Measurements from ENCODE around the gene PINLYP. TPM values are rescaled to one million over a fixed set of nuclear protein-coding genes. Genes with fewer than 3 reads are reported as not detected.

Gene PINLYP
- total RNA-seq, 1 experiment from 2014 or later: 11.9 TPM

DNA sequence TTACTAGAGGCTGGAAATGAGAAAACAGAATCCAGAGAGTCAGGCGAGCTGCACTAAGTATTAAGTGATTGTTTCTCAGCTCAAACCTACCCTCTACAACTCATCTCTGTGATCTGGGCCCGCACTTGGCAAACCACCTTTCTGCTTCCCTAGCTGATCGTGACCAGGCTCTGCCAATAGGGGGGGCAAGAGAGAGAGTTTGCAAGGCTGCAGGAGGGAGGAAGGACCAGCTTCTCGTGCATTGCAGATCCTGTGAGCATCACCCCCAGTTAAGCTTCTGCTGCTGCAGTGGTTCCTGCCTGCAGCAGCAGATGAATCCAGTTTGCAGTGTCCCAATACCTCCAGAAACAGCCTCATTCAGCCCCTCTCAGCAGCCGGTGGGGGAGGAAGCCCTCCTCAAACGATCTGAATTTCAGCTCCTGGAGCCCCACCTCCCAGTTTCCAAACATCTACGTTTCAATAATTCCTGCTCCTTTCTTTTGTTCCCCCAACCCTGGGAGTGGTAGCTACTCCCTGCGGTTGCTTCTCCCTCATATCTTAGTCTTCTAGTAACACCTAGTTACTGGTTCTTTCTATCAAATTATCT lies 20.3 kb upstream of the PINLYP start:
- H3K9me3 ChIP-seq (ENCODE audit: control insufficient read depth, low read depth, low read length): no peaks in the 10 kb centered on the region
- no peak overlapping the region for H2BK12ac ChIP-seq (ENCODE audit: insufficient read length, low read depth, low read length)
- Mint-ChIP-seq H3K4me3 (no peak overlapping the region), H3K4me1 (peaks cover 7 to 11% of the 10 kb centered on the region in 2 experiments), H3K27ac (peak overlapping the region; percentile 55 to 85 (median 56); a peak in 5 of 7 replicates), H3K27me3 (ENCODE audit: low read depth) (no peaks in the 10 kb centered on the region), H3K9me3 (0 out of 5 replicates have a peak, but pooled peaks cover 0 to 2% of the 10 kb centered on the region in 2 experiments), H3K36me3 (ENCODE audit: insufficient read depth in 1 of 3, low read depth in 3 of 3) (peaks cover 13 to 52% (median 49%) of the 10 kb centered on the region in 3 experiments; a peak in 6 of 7 replicates)
- H4K20me1 ChIP-seq (ENCODE audit: control insufficient read depth, insufficient read depth, insufficient read length): no peaks in the 10 kb centered on the region
- H3T11ph ChIP-seq (ENCODE audit: low read length): no peak overlapping the region
- no peaks in the 10 kb centered on the region for H3K79me2 ChIP-seq (ENCODE audit: insufficient read depth, low read length)
- no peak overlapping the region for H3K23ac ChIP-seq (ENCODE audit: insufficient read length, low read depth, low read length)
- DNase-seq: peak; percentile 87
- H2AFZ ChIP-seq (ENCODE audit: low read length): no peak overlapping the region
- no peak overlapping the region for H4K91ac ChIP-seq (ENCODE audit: insufficient read length, low read depth, low read length)
- H2AK5ac ChIP-seq (ENCODE audit: insufficient read length, low read length): no peak overlapping the region
- H3K4me1 ChIP-seq (ENCODE audit: insufficient read depth, low read length): no peaks in the 10 kb centered on the region
- H2BK20ac ChIP-seq (ENCODE audit: low read depth, low read length, poor library complexity, severe bottlenecking): no peak overlapping the region
- no peak overlapping the region for H3K9ac ChIP-seq (ENCODE audit: extremely low read depth, insufficient read length, low read length)
- H3K27ac ChIP-seq (ENCODE audit: insufficient read length, low read depth, low read length): no peak overlapping the region
- no peaks in the 10 kb centered on the region for H3K23me2 ChIP-seq (ENCODE audit: insufficient read length, low read depth, low read length, poor library complexity, severe bottlenecking)
- H3K4ac ChIP-seq (ENCODE audit: low read depth, low read length): no peak overlapping the region
- no peaks in the 10 kb centered on the region for H3K27me3 ChIP-seq (ENCODE audit: insufficient read depth, low read length)
- no peak overlapping the region for H3K14ac ChIP-seq (ENCODE audit: insufficient read depth, low read length)
- H3K18ac ChIP-seq (ENCODE audit: insufficient read length, low read depth, low read length): no peak overlapping the region
- no peak overlapping the region for H4K8ac ChIP-seq (replicated peaks; ENCODE audit: insufficient read length, low read depth, low read length)
- H3K4me2 ChIP-seq (ENCODE audit: insufficient read depth, insufficient read length, low read length): no peak overlapping the region
- no peaks in the 10 kb centered on the region for H3K79me1 ChIP-seq (ENCODE audit: insufficient read depth, low read depth, low read length, poor library complexity, severe bottlenecking)
- no peak overlapping the region for H2BK5ac ChIP-seq (ENCODE audit: insufficient read length, low read length)
- WGBS (ENCODE audit: extremely low coverage, insufficient read length, low lambda C conversion rate): no CpG with 5 or more reads among the region's 8 CpGs
- H4K5ac ChIP-seq (ENCODE audit: insufficient read length, low read depth, low read length): no peak overlapping the region
- H2BK120ac ChIP-seq (ENCODE audit: low read depth, low read length, poor library complexity, severe bottlenecking): no peak overlapping the region
- TF ChIP-seq, protein P1, sequence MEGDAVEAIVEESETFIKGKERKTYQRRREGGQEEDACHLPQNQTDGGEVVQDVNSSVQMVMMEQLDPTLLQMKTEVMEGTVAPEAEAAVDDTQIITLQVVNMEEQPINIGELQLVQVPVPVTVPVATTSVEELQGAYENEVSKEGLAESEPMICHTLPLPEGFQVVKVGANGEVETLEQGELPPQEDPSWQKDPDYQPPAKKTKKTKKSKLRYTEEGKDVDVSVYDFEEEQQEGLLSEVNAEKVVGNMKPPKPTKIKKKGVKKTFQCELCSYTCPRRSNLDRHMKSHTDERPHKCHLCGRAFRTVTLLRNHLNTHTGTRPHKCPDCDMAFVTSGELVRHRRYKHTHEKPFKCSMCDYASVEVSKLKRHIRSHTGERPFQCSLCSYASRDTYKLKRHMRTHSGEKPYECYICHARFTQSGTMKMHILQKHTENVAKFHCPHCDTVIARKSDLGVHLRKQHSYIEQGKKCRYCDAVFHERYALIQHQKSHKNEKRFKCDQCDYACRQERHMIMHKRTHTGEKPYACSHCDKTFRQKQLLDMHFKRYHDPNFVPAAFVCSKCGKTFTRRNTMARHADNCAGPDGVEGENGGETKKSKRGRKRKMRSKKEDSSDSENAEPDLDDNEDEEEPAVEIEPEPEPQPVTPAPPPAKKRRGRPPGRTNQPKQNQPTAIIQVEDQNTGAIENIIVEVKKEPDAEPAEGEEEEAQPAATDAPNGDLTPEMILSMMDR (conservative IDR thresholded peaks at IDR 0.05): peak; percentile 87
- H2BK15ac ChIP-seq (ENCODE audit: low read depth, low read length): no peak overlapping the region
- H3K56ac ChIP-seq (ENCODE audit: insufficient read length, low read depth, low read length): no peak overlapping the region

Data from H9 (cell line).